Fibroblast of pulmonary artery (primary cell): Measurements from ENCODE around the gene ADAT2.

ENCODE experiments used
- DNase-seq: peaks from one replicate; pipeline ENCODE4 v3.0.0-alpha.2; 2010; ENCODE audit warnings: low read depth
- H3K4me3 ChIP-seq: replicated peaks from 2 replicates; pipeline ENCODE4 v1.5.1; 2011; ENCODE audit warnings: low read depth, mild to moderate bottlenecking, control low read depth, low read length, moderate library complexity
- TF ChIP-seq, protein P1 (sequence below): IDR thresholded peaks from 2 replicates; pipeline ENCODE4 v1.5.1; 2011; ENCODE audit warnings: mild to moderate bottlenecking, control low read depth, low read length, inconsistent platforms; ENCODE audit errors: missing control alignments

The ADAT2 gene

DNA sequence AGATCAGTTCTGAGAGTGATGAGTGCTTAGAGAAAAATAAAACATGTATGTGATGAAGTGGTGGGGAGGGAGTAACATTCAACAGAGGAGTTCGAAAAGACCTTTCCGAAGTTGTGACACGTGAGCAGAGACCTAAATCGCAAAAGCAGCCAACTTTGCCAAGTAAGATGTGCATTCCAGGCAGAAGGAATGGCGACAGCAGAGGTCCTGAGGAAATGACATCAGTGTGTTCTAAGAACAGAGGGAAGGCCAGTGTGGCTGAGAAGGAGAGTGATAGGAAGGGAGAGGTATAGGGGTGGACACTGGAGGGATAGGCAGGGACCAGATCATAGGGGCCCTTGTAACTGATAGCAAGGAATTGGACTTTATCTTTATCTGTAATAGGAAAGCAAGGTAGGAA, 51.3 kb downstream of the ADAT2 start:
- peak; percentile 54 for DNase-seq
- TF ChIP-seq, protein P1, sequence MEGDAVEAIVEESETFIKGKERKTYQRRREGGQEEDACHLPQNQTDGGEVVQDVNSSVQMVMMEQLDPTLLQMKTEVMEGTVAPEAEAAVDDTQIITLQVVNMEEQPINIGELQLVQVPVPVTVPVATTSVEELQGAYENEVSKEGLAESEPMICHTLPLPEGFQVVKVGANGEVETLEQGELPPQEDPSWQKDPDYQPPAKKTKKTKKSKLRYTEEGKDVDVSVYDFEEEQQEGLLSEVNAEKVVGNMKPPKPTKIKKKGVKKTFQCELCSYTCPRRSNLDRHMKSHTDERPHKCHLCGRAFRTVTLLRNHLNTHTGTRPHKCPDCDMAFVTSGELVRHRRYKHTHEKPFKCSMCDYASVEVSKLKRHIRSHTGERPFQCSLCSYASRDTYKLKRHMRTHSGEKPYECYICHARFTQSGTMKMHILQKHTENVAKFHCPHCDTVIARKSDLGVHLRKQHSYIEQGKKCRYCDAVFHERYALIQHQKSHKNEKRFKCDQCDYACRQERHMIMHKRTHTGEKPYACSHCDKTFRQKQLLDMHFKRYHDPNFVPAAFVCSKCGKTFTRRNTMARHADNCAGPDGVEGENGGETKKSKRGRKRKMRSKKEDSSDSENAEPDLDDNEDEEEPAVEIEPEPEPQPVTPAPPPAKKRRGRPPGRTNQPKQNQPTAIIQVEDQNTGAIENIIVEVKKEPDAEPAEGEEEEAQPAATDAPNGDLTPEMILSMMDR: no peak
- no peak overlapping the region for H3K4me3 ChIP-seq

DNA sequence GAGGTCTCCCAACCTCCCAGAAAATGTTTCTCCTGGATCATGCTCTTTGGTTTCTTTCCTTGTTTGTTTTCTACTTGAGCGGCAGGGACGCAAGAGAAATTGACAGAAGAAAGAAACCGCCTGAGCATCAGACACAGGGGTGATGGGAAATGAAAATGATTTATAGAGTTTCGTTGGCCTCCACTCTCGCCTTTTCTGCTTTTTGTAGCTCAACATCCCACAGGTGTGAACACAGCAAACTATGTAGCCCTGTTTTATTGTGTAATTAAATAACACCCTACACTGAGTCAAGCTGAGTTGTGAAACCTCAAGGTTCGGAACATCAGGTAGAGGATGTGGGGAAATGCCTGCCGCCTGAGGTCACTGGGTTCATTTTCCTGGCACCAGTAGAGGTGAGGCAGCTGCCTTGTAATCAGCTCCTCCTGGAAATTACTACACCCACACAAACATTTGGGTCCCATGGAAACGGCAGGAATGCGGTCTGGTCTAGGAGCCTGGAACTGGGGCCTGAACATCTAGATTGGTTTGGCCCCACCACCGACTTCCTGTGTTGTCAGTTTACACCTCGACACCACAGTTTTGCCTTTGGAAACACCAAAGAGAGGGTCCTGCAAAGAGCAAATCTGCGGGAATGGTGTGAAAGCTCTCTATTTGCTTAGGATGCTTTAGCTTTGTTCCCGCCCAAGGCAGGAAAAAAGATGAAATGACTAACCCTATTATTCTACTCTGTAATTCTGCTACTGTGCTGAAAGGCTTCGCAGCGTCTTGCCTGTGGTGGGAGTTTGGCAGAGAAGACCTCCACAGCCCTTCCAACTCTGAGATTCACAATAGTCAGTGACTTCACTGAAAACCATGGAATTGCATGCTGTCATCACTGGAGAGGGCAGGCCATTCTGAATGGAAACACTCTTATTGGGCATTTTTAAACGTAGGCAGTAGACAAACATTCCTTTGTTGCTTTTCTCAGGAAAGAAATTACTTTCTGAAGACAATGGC, 53.0 kb downstream of the ADAT2 start:
- H3K4me3 ChIP-seq: no peak overlapping the region
- TF ChIP-seq, protein P1: no peak
- peak; percentile 92 for DNase-seq

DNA sequence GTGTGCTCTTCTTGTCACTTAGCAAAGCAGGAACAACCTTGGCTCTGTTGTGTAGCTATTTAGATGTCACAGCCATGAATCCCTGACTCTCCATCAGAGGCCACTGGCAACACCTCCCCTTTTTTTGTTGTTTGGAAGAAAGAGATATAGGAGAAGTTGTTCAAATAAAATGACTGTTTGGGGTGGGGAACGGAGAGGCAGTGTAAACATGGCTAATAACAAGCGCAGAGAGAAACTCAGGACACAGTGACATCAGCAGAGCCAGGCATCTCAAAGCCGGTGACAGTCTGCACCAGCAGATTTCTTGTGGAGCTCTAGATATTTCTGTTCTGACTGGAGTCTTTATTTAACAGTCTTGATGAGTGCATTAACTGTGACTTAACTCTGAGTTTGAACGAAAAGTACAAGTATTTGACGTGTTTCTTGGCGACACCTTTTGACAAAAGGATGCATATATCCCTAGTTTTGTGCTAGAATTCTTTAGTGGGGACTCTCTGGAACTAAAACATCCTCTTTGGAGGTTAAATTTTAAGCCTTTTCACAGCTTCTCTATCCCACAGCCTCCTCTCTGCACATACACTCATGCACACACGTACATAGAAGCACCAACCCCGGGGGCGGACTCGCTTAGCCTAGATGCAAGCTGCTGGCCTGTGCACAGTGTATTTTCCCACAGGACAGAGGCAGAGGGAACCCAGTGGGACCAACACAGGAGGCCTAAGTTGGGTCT, 53.8 kb downstream of the ADAT2 start:
- TF ChIP-seq, protein P1: no peak
- no peak overlapping the region for H3K4me3 ChIP-seq
- DNase-seq: peak; percentile 7

DNA sequence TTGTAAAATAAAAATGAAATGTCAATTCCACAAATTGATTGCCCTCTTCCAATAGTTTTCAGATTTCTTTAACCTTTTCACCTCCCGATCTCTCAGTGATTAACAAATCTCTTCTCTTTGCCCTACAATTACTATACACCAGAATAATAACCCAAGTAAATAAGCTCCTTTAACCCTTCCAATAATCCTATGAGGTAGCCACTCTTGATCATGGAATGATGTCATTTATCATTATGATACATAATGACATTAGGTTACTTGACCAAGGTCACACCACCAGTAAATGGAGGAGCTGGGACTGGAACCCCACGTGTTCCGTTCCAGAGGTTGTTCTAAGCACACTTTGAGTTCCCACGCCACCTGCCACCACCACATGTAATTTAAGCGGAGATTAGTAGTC, 54.8 kb downstream of the ADAT2 start:
- TF ChIP-seq, protein P1: no peak
- no peak for DNase-seq
- no peak overlapping the region for H3K4me3 ChIP-seq

DNA sequence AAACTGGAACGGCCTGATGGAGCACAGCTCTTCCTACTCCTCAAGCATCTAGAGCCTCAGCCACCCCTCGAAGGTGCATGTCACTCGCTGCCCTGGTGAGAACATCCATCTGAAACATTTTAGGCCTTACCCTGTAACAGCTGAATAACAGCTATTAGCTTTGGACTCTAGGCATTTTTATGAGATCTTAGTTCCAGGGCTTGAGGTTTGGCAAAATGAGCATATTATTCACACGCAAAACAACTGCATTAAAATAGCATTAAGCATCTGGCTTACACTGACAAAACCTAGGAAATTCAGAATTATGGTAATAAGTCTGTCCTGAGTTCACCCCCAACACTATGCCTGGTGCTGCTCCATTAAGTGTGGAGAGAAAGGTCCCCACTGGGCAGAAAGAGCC, 56.1 kb downstream of the ADAT2 start:
- no peak for DNase-seq
- TF ChIP-seq, protein P1: no peak
- no peak overlapping the region for H3K4me3 ChIP-seq

DNA sequence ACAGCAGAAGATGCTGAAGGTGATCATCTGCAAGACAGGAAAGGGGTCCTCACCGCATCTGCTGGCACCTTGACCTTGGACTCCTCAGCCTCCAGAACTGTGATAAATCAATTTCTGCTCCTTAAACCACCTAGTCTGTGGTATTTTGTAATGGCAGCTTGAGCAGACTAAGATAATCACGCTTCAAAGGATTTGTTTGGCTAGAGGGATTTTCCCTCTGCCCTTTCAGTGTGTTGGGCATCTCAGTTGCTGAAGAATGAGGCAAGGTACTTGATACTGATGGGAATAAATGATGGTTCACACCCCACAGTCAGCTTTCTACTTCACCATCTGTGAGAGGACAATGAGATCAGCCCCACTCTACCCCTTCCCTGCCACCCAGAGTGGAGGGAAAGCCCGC, 60.2 kb downstream of the ADAT2 start:
- DNase-seq: no peak
- TF ChIP-seq, protein P1: no peak
- H3K4me3 ChIP-seq: no peak overlapping the region
